Measurements from ENCODE around the gene ACTL6B. TPM values are rescaled to one million over a fixed set of nuclear protein-coding genes. Genes with fewer than 3 reads are reported as not detected.

The ACTL6B gene
- polyA plus RNA-seq, 2 of the 4 experiments (the other 2 are of a cell fraction), result not detected

DNA sequence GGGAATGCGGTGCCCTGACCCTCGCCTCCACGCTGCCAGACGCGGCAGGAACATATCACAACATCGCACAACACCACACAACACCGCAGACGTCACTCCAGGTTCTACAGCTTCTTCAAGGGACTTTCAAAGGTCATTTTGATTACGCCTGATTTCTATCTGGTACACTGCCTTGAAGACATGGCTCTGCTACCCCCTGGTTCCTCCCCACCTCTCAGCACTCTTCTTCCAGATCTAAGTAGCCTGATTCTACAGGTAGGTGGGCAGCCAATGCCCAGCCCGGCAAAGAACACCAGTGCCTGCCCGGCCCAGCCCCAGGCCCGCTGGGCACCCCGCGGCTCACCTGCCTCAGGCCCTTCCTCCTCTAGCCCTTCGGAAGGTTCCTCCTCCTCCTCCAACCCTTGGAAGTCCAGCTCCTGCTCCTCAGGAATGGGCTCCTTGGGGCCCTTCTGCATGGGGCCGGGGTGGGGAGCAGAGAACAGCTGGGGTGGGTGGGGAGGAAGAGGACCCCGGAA, 29.4 kb upstream of the ACTL6B start:
- no peaks in the 10 kb centered on the region for H3K9me3 ChIP-seq
- no peak overlapping the region for H3K27ac ChIP-seq
- 85% methylated on average over 10 of the region's 17 CpGs for WGBS (ENCODE audit: missing lambda C conversion rate)
- H3K4me1 ChIP-seq, result peaks cover 8% of the 10 kb centered on the region; the same call in 2 of the 3 replicates
- no peak for ATAC-seq
- no peak for TF ChIP-seq CHD4 (IDR thresholded peaks at IDR 0.05; ENCODE audit: borderline replicate concordance)
- no peak for TF ChIP-seq FOXS1 (CRISPR knock-in tag; IDR thresholded peaks at IDR 0.05)
- TF ChIP-seq CBX2 (IDR thresholded peaks at IDR 0.05; ENCODE audit: borderline replicate concordance, low read depth), result no peak
- TF ChIP-seq POLR2AphosphoS2 (conservative IDR thresholded peaks at IDR 0.05; ENCODE audit: low read length), result no peak
- TF ChIP-seq CHD2 (IDR thresholded peaks at IDR 0.05; ENCODE audit: low read length, partially characterized antibody), result no peak
- no peak for TF ChIP-seq FOSB (CRISPR knock-in tag; IDR thresholded peaks at IDR 0.05)
- no peak for TF ChIP-seq ZC3H11A (IDR thresholded peaks at IDR 0.05)
- TF ChIP-seq POLR2A (IDR thresholded peaks at IDR 0.05; ENCODE audit: low read length), result no peak
- no peak for TF ChIP-seq NR3C1 (IDR thresholded peaks at IDR 0.05)
- no peak for TF ChIP-seq TFCP2L1 (CRISPR knock-in tag; IDR thresholded peaks at IDR 0.05)
- no peak for TF ChIP-seq FOSL2 (IDR thresholded peaks at IDR 0.05)
- no peak for TF ChIP-seq FOSL2 (CRISPR knock-in tag; IDR thresholded peaks at IDR 0.05)
- H3K4me3 ChIP-seq, result no peak overlapping the region
- no peak for DNase-seq (ENCODE audit: low read depth in 1 of 2, low spot score in 1 of 2)
- H3K4me2 ChIP-seq, result no peak overlapping the region
- FAIRE-seq, result no peak
- ChIA-PET CTCF (interaction anchor here (0.8 to 4.1 kb wide), 7 partner anchors 7 to 217 kb away, joined by 3 to 54 read pairs (median 5); partner anchors contain the start of gene GIGYF1), POLR2A (no interaction called here)

DNA sequence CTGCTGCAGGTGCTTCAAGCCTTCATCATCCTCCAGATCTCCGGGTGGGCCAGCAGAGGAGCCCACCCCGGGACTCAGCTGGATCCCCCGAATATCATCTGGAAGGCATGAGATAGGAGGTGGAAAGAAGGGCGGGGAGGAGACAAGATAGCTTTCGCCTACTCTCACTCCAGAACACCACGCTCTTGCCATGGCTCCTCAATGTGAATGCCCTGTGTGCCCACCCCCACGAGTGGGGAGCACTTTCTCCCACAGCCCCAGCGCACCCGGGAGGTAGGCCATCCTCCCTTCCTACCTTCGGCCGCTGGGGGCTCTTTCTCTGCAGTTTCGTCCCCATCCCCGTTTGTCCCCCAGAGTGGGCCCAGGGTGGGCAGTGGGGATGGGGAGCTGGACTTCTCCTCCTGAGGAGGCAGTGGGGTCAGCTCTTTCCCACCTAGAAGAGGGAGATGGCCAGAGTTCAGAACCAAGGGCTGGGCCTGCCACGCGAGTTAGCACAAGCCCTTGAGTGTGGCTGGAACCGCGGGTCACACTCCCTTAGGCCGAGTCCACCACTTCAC, 28.9 kb upstream of the ACTL6B start:
- FAIRE-seq, result no peak
- WGBS (ENCODE audit: missing lambda C conversion rate), result 91% methylated on average over 17 of the region's 18 CpGs
- ChIA-PET POLR2A (no interaction called here), CTCF (interaction anchor here (0.8 to 4.1 kb wide), 6 partner anchors 8 to 216 kb away, joined by 3 to 54 read pairs (median 6); partner anchors contain the start of gene GIGYF1)
- Histone ChIP-seq H3K4me2 (no peak overlapping the region), H3K4me3 (no peak overlapping the region), H3K27ac (no peak overlapping the region), H3K4me1 (peaks cover 14% of the 10 kb centered on the region; the same call in 2 of the 3 replicates), H3K9me3 (no peaks in the 10 kb centered on the region)
- TF ChIP-seq SREBF2 (IDR thresholded peaks at IDR 0.05), result no peak
- TF ChIP-seq, protein P1, sequence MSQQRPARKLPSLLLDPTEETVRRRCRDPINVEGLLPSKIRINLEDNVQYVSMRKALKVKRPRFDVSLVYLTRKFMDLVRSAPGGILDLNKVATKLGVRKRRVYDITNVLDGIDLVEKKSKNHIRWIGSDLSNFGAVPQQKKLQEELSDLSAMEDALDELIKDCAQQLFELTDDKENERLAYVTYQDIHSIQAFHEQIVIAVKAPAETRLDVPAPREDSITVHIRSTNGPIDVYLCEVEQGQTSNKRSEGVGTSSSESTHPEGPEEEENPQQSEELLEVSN (IDR thresholded peaks at IDR 0.05; ENCODE audit: borderline replicate concordance, low read depth), result no peak
- no peak for TF ChIP-seq EHF (CRISPR knock-in tag; IDR thresholded peaks at IDR 0.05)
- no peak for TF ChIP-seq FOSB (CRISPR knock-in tag; IDR thresholded peaks at IDR 0.05)
- no peak for TF ChIP-seq KDM5A (IDR thresholded peaks at IDR 0.05)
- TF ChIP-seq HDAC2 (IDR thresholded peaks at IDR 0.05), result no peak
- TF ChIP-seq NFE2L2 (conservative IDR thresholded peaks at IDR 0.05; ENCODE audit: low read length), result no peak
- no peak for TF ChIP-seq ZSCAN20 (CRISPR knock-in tag; IDR thresholded peaks at IDR 0.05)
- no peak for TF ChIP-seq TFCP2L1 (CRISPR knock-in tag; IDR thresholded peaks at IDR 0.05)
- TF ChIP-seq CHD4 (IDR thresholded peaks at IDR 0.05; ENCODE audit: borderline replicate concordance), result no peak
- TF ChIP-seq FOSL2 (IDR thresholded peaks at IDR 0.05), result no peak
- TF ChIP-seq FOSL2 (CRISPR knock-in tag; IDR thresholded peaks at IDR 0.05), result no peak
- no peak for TF ChIP-seq HOXA7 (CRISPR knock-in tag; IDR thresholded peaks at IDR 0.05)
- no peak for TF ChIP-seq NR3C1 (IDR thresholded peaks at IDR 0.05)
- TF ChIP-seq RNF2 (IDR thresholded peaks at IDR 0.05; ENCODE audit: borderline replicate concordance, low read depth), result no peak
- no peak for ATAC-seq
- DNase-seq (ENCODE audit: low read depth in 1 of 2, low spot score in 1 of 2), result no peak

DNA sequence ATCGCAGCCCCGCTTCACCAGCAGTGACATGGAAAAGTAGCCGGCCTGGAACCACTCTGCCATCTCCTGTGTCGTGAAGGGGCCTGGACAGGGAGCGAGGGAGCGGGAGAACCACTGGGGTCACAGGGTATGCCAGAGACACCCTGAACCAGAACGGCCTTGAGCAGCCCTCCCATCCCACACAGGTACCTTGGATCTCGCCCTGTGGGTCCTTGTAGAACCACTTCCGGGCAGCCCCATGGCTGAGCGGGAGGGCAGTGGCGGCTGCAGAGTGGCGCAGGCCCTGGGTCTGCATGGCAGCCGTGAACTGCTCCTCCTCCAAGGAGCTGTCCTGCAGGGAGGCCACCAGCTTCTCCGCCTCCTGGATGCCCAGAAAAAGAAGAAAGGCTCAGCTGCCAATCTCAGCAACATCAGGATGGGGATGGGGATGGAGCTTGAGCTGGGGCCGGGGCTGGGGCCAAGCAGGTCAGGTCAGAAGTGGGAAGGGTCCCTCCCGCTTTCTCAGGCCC, 28.3 kb upstream of the ACTL6B start:
- Histone ChIP-seq H3K9me3 (no peaks in the 10 kb centered on the region), H3K27ac (no peak overlapping the region), H3K4me2 (no peak overlapping the region), H3K4me1 (peaks cover 19% of the 10 kb centered on the region), H3K4me3 (no peak overlapping the region)
- TF ChIP-seq NR3C1 (IDR thresholded peaks at IDR 0.05) (no peak), CHD2 (IDR thresholded peaks at IDR 0.05; ENCODE audit: low read length, partially characterized antibody) (no peak), RFX5 (IDR thresholded peaks at IDR 0.05) (no peak), CBX2 (IDR thresholded peaks at IDR 0.05; ENCODE audit: borderline replicate concordance, low read depth) (no peak), HOXB5 (CRISPR knock-in tag; IDR thresholded peaks at IDR 0.05) (no peak), RCOR1 (IDR thresholded peaks at IDR 0.05; ENCODE audit: low read depth, low read length) (no peak), FOXS1 (CRISPR knock-in tag; IDR thresholded peaks at IDR 0.05) (no peak), POLR2A (IDR thresholded peaks at IDR 0.05; ENCODE audit: low read length) (no peak), PHF8 (IDR thresholded peaks at IDR 0.05; ENCODE audit: borderline replicate concordance, low read depth) (no peak), RNF2 (IDR thresholded peaks at IDR 0.05; ENCODE audit: borderline replicate concordance, low read depth) (no peak)
- TF ChIP-seq, protein P2, sequence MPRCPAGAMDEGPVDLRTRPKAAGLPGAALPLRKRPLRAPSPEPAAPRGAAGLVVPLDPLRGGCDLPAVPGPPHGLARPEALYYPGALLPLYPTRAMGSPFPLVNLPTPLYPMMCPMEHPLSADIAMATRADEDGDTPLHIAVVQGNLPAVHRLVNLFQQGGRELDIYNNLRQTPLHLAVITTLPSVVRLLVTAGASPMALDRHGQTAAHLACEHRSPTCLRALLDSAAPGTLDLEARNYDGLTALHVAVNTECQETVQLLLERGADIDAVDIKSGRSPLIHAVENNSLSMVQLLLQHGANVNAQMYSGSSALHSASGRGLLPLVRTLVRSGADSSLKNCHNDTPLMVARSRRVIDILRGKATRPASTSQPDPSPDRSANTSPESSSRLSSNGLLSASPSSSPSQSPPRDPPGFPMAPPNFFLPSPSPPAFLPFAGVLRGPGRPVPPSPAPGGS (IDR thresholded peaks at IDR 0.05), result no peak
- TF ChIP-seq, protein P3, sequence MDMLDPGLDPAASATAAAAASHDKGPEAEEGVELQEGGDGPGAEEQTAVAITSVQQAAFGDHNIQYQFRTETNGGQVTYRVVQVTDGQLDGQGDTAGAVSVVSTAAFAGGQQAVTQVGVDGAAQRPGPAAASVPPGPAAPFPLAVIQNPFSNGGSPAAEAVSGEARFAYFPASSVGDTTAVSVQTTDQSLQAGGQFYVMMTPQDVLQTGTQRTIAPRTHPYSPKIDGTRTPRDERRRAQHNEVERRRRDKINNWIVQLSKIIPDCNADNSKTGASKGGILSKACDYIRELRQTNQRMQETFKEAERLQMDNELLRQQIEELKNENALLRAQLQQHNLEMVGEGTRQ (IDR thresholded peaks at IDR 0.05), result no peak
- ATAC-seq (no peak), FAIRE-seq (no peak), DNase-seq (ENCODE audit: low read depth in 1 of 2, low spot score in 1 of 2) (no peak)
- POLR2A ChIA-PET, result no interaction called here
- 91% methylated on average over 14 of the region's 16 CpGs for WGBS (ENCODE audit: missing lambda C conversion rate)
- CTCF ChIA-PET, result interaction anchor here (0.7 to 6.4 kb wide), 5 partner anchors 8 to 554 kb away, joined by 3 to 54 read pairs (median 6); partner anchors contain the start of gene GIGYF1
